Measurements from ENCODE around the gene DOK7. TPM values are rescaled to one million over a fixed set of nuclear protein-coding genes. Genes with fewer than 3 reads are reported as not detected.

Gene DOK7
- total and polyA plus RNA-seq, 2 donors (not counting 3 experiments of a cell fraction or from before 2014, with no cell fraction given) = not detected

GRCh38 chr4:3437998-3438846 is 24.9 kb upstream of the DOK7 start:
- H3K4me1 ChIP-seq (ENCODE audit: control insufficient read depth, extremely low read depth, insufficient read depth, low read length) = peaks cover 7% of the 10 kb centered on the region
- H3K36me3 ChIP-seq (ENCODE audit: control insufficient read depth in 2 of 2, extremely low read depth in 1 of 2, insufficient read depth in 2 of 2, low read length in 2 of 2) = no peaks in the 10 kb centered on the region
- dilution Hi-C loops (cut with MboI; ENCODE audit: extremely low pct_ligation_motif_present, low sequenced_read_pairs) = no loop called here
- intact Hi-C loops (cut with micrococcal nuclease) = loop anchor here (5.0 kb wide), 1 partner anchor 51 kb away; no protein-coding TSS in a partner anchor
- H2AFZ ChIP-seq (ENCODE audit: low read depth, low read length) = no peak overlapping the region
- no peak overlapping the region for H3K4me2 ChIP-seq (ENCODE audit: insufficient read depth, low read length)
- no peaks in the 10 kb centered on the region for H3K9me3 ChIP-seq (replicated peaks; ENCODE audit: control insufficient read depth, insufficient read depth, low read length)
- DNase-seq (ENCODE audit: low read depth, low spot score) = no peak
- ChIA-PET POLR2A (no interaction called here), CTCF (interaction anchor here (1.4 to 4.7 kb wide), 2 partner anchors 93 to 96 kb away, joined by 4 to 47 read pairs; no protein-coding TSS in a partner anchor)
- BruUV-seq (replicated peaks) = no TSS peak
- no peak overlapping the region for H3K9ac ChIP-seq (replicated peaks; ENCODE audit: extremely low read depth, insufficient read depth, low read length)
- no peak for FAIRE-seq
- no peak overlapping the region for H3K4me3 ChIP-seq (replicated peaks in 1 of 3; ENCODE audit: insufficient read depth in 1 of 3, low read depth in 1 of 3, low read length in 3 of 3)
- no peaks in the 10 kb centered on the region for H4K20me1 ChIP-seq (replicated peaks; ENCODE audit: control insufficient read depth, extremely low read depth, insufficient read depth, low read length)
- no peaks in the 10 kb centered on the region for H3K9me1 ChIP-seq (replicated peaks; ENCODE audit: control insufficient read depth, extremely low read depth, insufficient read depth, low read length)
- no peaks in the 10 kb centered on the region for H3K27me3 ChIP-seq (ENCODE audit: control insufficient read depth in 2 of 2, insufficient read depth in 2 of 2, low read length in 2 of 2)
- H3K79me2 ChIP-seq (ENCODE audit: control insufficient read depth, insufficient read depth, low read length) = no peaks in the 10 kb centered on the region
- no peak for TF ChIP-seq EZH2 (IDR thresholded peaks at IDR 0.05; ENCODE audit: borderline replicate concordance, low read depth, low read length, severe bottlenecking)
- no peak for TF ChIP-seq GATA2 (IDR thresholded peaks at IDR 0.05; ENCODE audit: insufficient read depth, insufficient read length, low read depth, low read length)
- no peak for TF ChIP-seq MAX (IDR thresholded peaks at IDR 0.05; ENCODE audit: insufficient read depth, insufficient read length)
- TF ChIP-seq POLR2A (IDR thresholded peaks at IDR 0.05; ENCODE audit: low read depth, low read length) = no peak
- TF ChIP-seq, protein P1, sequence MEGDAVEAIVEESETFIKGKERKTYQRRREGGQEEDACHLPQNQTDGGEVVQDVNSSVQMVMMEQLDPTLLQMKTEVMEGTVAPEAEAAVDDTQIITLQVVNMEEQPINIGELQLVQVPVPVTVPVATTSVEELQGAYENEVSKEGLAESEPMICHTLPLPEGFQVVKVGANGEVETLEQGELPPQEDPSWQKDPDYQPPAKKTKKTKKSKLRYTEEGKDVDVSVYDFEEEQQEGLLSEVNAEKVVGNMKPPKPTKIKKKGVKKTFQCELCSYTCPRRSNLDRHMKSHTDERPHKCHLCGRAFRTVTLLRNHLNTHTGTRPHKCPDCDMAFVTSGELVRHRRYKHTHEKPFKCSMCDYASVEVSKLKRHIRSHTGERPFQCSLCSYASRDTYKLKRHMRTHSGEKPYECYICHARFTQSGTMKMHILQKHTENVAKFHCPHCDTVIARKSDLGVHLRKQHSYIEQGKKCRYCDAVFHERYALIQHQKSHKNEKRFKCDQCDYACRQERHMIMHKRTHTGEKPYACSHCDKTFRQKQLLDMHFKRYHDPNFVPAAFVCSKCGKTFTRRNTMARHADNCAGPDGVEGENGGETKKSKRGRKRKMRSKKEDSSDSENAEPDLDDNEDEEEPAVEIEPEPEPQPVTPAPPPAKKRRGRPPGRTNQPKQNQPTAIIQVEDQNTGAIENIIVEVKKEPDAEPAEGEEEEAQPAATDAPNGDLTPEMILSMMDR (IDR thresholded peaks at IDR 0.05; ENCODE audit: extremely low read depth in 1 of 2, insufficient read depth in 1 of 2, low read depth in 1 of 2, low read length in 2 of 2) = no peak
- no peak for TF ChIP-seq POLR2AphosphoS5 (IDR thresholded peaks at IDR 0.05; ENCODE audit: insufficient read depth, low read depth, low read length)
- TF ChIP-seq JUN (IDR thresholded peaks at IDR 0.05; ENCODE audit: borderline replicate concordance, insufficient read depth, insufficient read length, low read depth) = no peak
- TF ChIP-seq FOS (IDR thresholded peaks at IDR 0.05; ENCODE audit: borderline replicate concordance, insufficient read depth, low read length) = no peak
- TF ChIP-seq MYC (IDR thresholded peaks at IDR 0.05; ENCODE audit: low read depth, low read length) = no peak
- no peak overlapping the region for H3K27ac ChIP-seq (ENCODE audit: insufficient read depth, low read depth, low read length)

All from endothelial cell of umbilical vein (primary cell).